Neural cell (in vitro differentiated cells): ENCODE measurements around the gene SLFN12. TPM values are rescaled to one million over a fixed set of nuclear protein-coding genes. Genes with fewer than 3 reads are reported as not detected.
"Not testable (repeated sequence)": the region's sequence is repeated elsewhere in the genome, so short reads cannot be mapped to it uniquely, and the experiment has no call there.

Source experiments
- H2AFZ ChIP-seq: fragments of 200-600, 300-800 bp; sonication (generic), shearing (Covaris generic); 2 replicates; pipeline ENCODE4 v1.6.0; 2014; ENCODE audit warnings: low read depth, mild to moderate bottlenecking, antibody characterized with exemption, low read length, moderate library complexity
- H3F3A ChIP-seq: fragments of 200-600 bp; shearing (Covaris generic); 2 replicates; pipeline ENCODE4 v1.6.1; 2016; ENCODE audit warnings: mild to moderate bottlenecking, moderate library complexity, mixed read lengths, antibody characterized with exemption, low read length; ENCODE audit not compliant: insufficient read depth, poor library complexity, severe bottlenecking
- H3K27ac ChIP-seq: fragments of 200-600, 300-800 bp; sonication (generic), shearing (Covaris generic); 2 replicates; pipeline ENCODE4 v1.5.1; 2014; ENCODE audit warnings: mild to moderate bottlenecking, low read length, moderate library complexity
- H3K27me3 ChIP-seq: fragments of 300-800, 200-600 bp; sonication (generic), shearing (Covaris generic); 2 replicates; pipeline ENCODE4 v1.6.0; 2014; ENCODE audit warnings: mild to moderate bottlenecking, low read depth, low read length, moderate library complexity; ENCODE audit not compliant: insufficient read depth
- H3K36me3 ChIP-seq: fragments of 300-800, 200-600 bp; sonication (generic), shearing (Covaris generic); 2 replicates; pipeline ENCODE4 v1.5.1; 2014; ENCODE audit warnings: mild to moderate bottlenecking, antibody characterized with exemption, low read length, moderate library complexity; ENCODE audit not compliant: insufficient read depth
- H3K4me2 ChIP-seq: fragments of 300-800, 200-600 bp; sonication (generic), shearing (Covaris generic); 2 replicates; pipeline ENCODE4 v1.6.0; 2014; ENCODE audit warnings: mild to moderate bottlenecking, low read length
- H3K4me3 ChIP-seq: fragments of 300-800, 200-600 bp; sonication (generic), shearing (Covaris generic); 2 replicates; pipeline ENCODE4 v1.5.1; 2014; ENCODE audit warnings: mild to moderate bottlenecking, low read length, moderate library complexity
- H3K79me2 ChIP-seq: fragments of 200-600 bp; shearing (Covaris generic); replicated peaks from 2 replicates; pipeline ENCODE4 v1.6.0; 2014; ENCODE audit warnings: mild to moderate bottlenecking, low read length, moderate library complexity; ENCODE audit not compliant: insufficient read depth
- H3K9ac ChIP-seq: fragments of 300-800, 200-600 bp; sonication (generic), shearing (Covaris generic); 2 replicates; pipeline ENCODE4 v1.6.1; 2016; ENCODE audit warnings: mild to moderate bottlenecking, low read length, mixed read lengths
- H3K9me2 ChIP-seq: fragments of 200-600 bp; shearing (Covaris generic); 2 replicates; pipeline ENCODE4 v1.6.1; 2016; ENCODE audit warnings: mild to moderate bottlenecking, low read length, mixed read lengths; ENCODE audit not compliant: insufficient read depth
- H3K9me3 ChIP-seq: fragments of 200-600, 300-800 bp; sonication (generic), shearing (Covaris generic); 2 replicates; pipeline ENCODE4 v1.6.1; 2016; ENCODE audit warnings: mild to moderate bottlenecking, mixed run types, low read length, moderate library complexity, mixed read lengths
- H4K20me1 ChIP-seq: fragments of 200-600 bp; shearing (Covaris generic); 2 replicates; pipeline ENCODE4 v1.6.1; 2016; ENCODE audit warnings: mild to moderate bottlenecking, mixed run types; ENCODE audit not compliant: insufficient read depth
- CTCF ChIP-seq: fragments of 450-650 bp; IDR thresholded peaks from 2 replicates; pipeline ENCODE4 v1.5.1; 2014; ENCODE audit warnings: antibody characterized with exemption, mild to moderate bottlenecking, moderate library complexity; ENCODE audit not compliant: poor library complexity, severe bottlenecking
- EP300 ChIP-seq: fragments of 450-650 bp; conservative IDR thresholded peaks from 2 replicates; pipeline ENCODE4 v1.6.1; 2014; ENCODE audit warnings: antibody characterized with exemption, mild to moderate bottlenecking, moderate library complexity; ENCODE audit not compliant: poor library complexity, severe bottlenecking
- EZH2 ChIP-seq: fragments of 200-600, 300-800 bp; shearing (Covaris generic), sonication (generic); IDR thresholded peaks from 2 replicates; pipeline ENCODE4 v1.6.1; 2014; ENCODE audit warnings: antibody characterized with exemption, low read length, borderline replicate concordance, mild to moderate bottlenecking; ENCODE audit not compliant: insufficient read depth, poor library complexity, severe bottlenecking
- MXI1 ChIP-seq: fragments of 450-650 bp; conservative IDR thresholded peaks from 2 replicates; pipeline ENCODE4 v1.6.1; 2014; ENCODE audit warnings: antibody characterized with exemption, mild to moderate bottlenecking; ENCODE audit not compliant: poor library complexity, severe bottlenecking
- POLR2AphosphoS5 ChIP-seq: IDR thresholded peaks from 2 replicates; pipeline ENCODE4 v1.6.1; 2012
- RAD21 ChIP-seq: fragments of 450-650 bp; conservative IDR thresholded peaks from 2 replicates; pipeline ENCODE4 v1.6.1; 2014; ENCODE audit warnings: antibody characterized with exemption, mild to moderate bottlenecking, moderate library complexity
- REST ChIP-seq: IDR thresholded peaks from 2 replicates; pipeline ENCODE4 v1.6.1; 2012; ENCODE audit warnings: borderline replicate concordance
- SMC3 ChIP-seq: fragments of 450-650 bp; conservative IDR thresholded peaks from 2 replicates; pipeline ENCODE4 v1.6.1; 2014; ENCODE audit warnings: antibody characterized with exemption, mild to moderate bottlenecking, moderate library complexity; ENCODE audit not compliant: poor library complexity
- TAF1 ChIP-seq: IDR thresholded peaks from 2 replicates; pipeline ENCODE4 v1.6.1; 2012; ENCODE audit warnings: low read depth
- polyA plus RNA-seq: library from polyadenylated mRNA; depleted of rRNA; stranded (reverse); fragments of >200 nt; gene quantifications from 2 replicates; pipeline ENCODE4 v1.2.3, GENCODE V29; 2014

Gene SLFN12
- polyA plus RNA-seq, 1 donor from 2014 or later: not detected

GRCh38 chr17:35406568-35406967, 25.7 kb downstream of the SLFN12 start:
- Histone ChIP-seq H3K27ac (no peak overlapping the region), H3K79me2 (no peaks in the 10 kb centered on the region), H3K9me2 (no peaks in the 10 kb centered on the region), H3K36me3 (no peaks in the 10 kb centered on the region), H3K9me3 (no peaks in the 10 kb centered on the region), H2AFZ (no peak overlapping the region), H3K27me3 (no peaks in the 10 kb centered on the region), H3F3A (no peaks in the 10 kb centered on the region), H3K4me3 (no peak overlapping the region), H4K20me1 (no peaks in the 10 kb centered on the region), H3K4me2 (no peak overlapping the region), H3K9ac (no peak overlapping the region)
- TF ChIP-seq MXI1 (no peak), EZH2 (no peak), POLR2AphosphoS5 (no peak), TAF1 (no peak)

- no peaks in the 10 kb centered on the region for H3K79me2 ChIP-seq
- H3F3A ChIP-seq: no peaks in the 10 kb centered on the region
- H3K4me2 ChIP-seq: no peak overlapping the region
- H3K27me3 ChIP-seq: no peaks in the 10 kb centered on the region
- no peaks in the 10 kb centered on the region for H4K20me1 ChIP-seq
- H3K9ac ChIP-seq: no peak overlapping the region
- H3K27ac ChIP-seq: no peak overlapping the region
- H3K36me3 ChIP-seq: no peaks in the 10 kb centered on the region
- H2AFZ ChIP-seq: no peak overlapping the region
- no peak overlapping the region for H3K4me3 ChIP-seq
- H3K9me3 ChIP-seq: no peaks in the 10 kb centered on the region
- TF ChIP-seq RAD21 (no peak), EZH2 (no peak), MXI1 (no peak), SMC3 (no peak), CTCF (no peak), EP300 (no peak), TAF1 (no peak), REST (no peak), POLR2AphosphoS5 (no peak)
- H3K9me2 ChIP-seq: no peaks in the 10 kb centered on the region
Observed at GRCh38 chr17:35404360-35404759, 27.9 kb downstream of the SLFN12 start.

- not testable (repeated sequence) for H3K27me3 ChIP-seq, H3K36me3 ChIP-seq, H3K9ac ChIP-seq, H2AFZ ChIP-seq, H3K27ac ChIP-seq, H3K79me2 ChIP-seq, H3K9me2 ChIP-seq, H3K4me2 ChIP-seq, H3K4me3 ChIP-seq, H4K20me1 ChIP-seq, H3K9me3 ChIP-seq, H3F3A ChIP-seq
Observed at GRCh38 chr17:35393783-35394182, 38.5 kb downstream of the SLFN12 start.
